Smooth muscle cell (in vitro differentiated cells): Measurements from ENCODE around the gene CD14. TPM values are rescaled to one million over a fixed set of nuclear protein-coding genes. Genes with fewer than 3 reads are reported as not detected.
"Not testable (repeated sequence)": the region's sequence is repeated elsewhere in the genome, so short reads cannot be mapped to it uniquely, and the experiment has no call there.

Experiments used
- DNase-seq: peaks from one replicate; lab custom pipeline; 2025; ENCODE audit not compliant: unreplicated experiment; lab: John Stamatoyannopoulos, UW
- H2AFZ ChIP-seq: fragments of 200-600 bp; sonication (generic); 2 replicates; pipeline ENCODE4 v1.6.0; 2016; ENCODE audit warnings: antibody characterized with exemption, low read depth, mild to moderate bottlenecking
- H3F3A ChIP-seq: fragments of 200-600 bp; sonication (generic); 2 replicates; pipeline ENCODE4 v1.6.0; 2017; ENCODE audit warnings: antibody characterized with exemption, low read depth
- H3K27ac ChIP-seq: fragments of 200-600 bp; sonication (generic); 2 replicates; pipeline ENCODE4 v1.5.1; 2016; ENCODE audit warnings: low read depth, mild to moderate bottlenecking
- H3K27me3 ChIP-seq: fragments of 200-600 bp; sonication (generic); 2 replicates; pipeline ENCODE4 v1.6.1; 2016; ENCODE audit warnings: low read depth, mild to moderate bottlenecking
- H3K36me3 ChIP-seq: fragments of 200-600 bp; sonication (generic); 2 replicates; pipeline ENCODE4 v1.5.1; 2016; ENCODE audit warnings: low read depth
- H3K4me1 ChIP-seq: fragments of 200-600 bp; sonication (generic); 2 replicates; pipeline ENCODE4 v1.5.1; 2016; ENCODE audit warnings: low read depth
- H3K4me2 ChIP-seq: fragments of 200-600 bp; sonication (generic); 2 replicates; pipeline ENCODE4 v1.6.0; 2016; ENCODE audit warnings: mild to moderate bottlenecking
- H3K4me3 ChIP-seq: fragments of 200-600 bp; sonication (generic); 2 replicates; pipeline ENCODE4 v1.5.1; 2016; ENCODE audit warnings: mild to moderate bottlenecking
- H3K79me2 ChIP-seq: fragments of 200-600 bp; sonication (generic); 2 replicates; pipeline ENCODE4 v1.6.0; 2016; ENCODE audit warnings: low read depth, mild to moderate bottlenecking
- H3K9ac ChIP-seq: fragments of 200-600 bp; sonication (generic); 2 replicates; pipeline ENCODE4 v1.6.0; 2016; ENCODE audit warnings: low read depth
- H3K9me3 ChIP-seq: fragments of 200-600 bp; sonication (generic); replicated peaks from 2 replicates; pipeline ENCODE4 v1.5.1; 2016; ENCODE audit warnings: low read depth
- H4K20me1 ChIP-seq: fragments of 200-600 bp; sonication (generic); 2 replicates; pipeline ENCODE4 v1.6.0; 2016; ENCODE audit warnings: low read depth
- CTCF ChIP-seq: fragments of 200-600 bp; sonication (generic); IDR thresholded peaks from 2 replicates; pipeline ENCODE4 v1.5.1; 2017; ENCODE audit warnings: borderline replicate concordance, mild to moderate bottlenecking, antibody characterized with exemption; ENCODE audit not compliant: insufficient read depth, poor library complexity, severe bottlenecking
- WGBS: methylation state at CpG from one replicate; pipeline ENCODE4 v1.1.7; 2016; ENCODE audit warnings: low lambda C conversion rate; 5-methylcytosine and 5-hydroxymethylcytosine counted together
- polyA plus RNA-seq: library from polyadenylated mRNA; unstranded; fragments of >200 nt; fragmentation: Nextera tagmentation; extraction: Ambion mirVana; gene quantifications from 2 replicates; pipeline ENCODE4 v1.2.1, GENCODE V29; 2016
- total RNA-seq: library from RNA; depleted of rRNA; stranded (reverse); fragments of >200 nt; gene quantifications from 2 replicates; pipeline ENCODE4 v1.2.3, GENCODE V29; 2014

Gene CD14
- total and polyA plus RNA-seq, 2 experiments from 2014 or later = 0.54 to 0.69 TPM

- H3F3A ChIP-seq = no peaks in the 10 kb centered on the region
- no peaks in the 10 kb centered on the region for H3K79me2 ChIP-seq
- H3K27me3 ChIP-seq = no peaks in the 10 kb centered on the region
- WGBS = 2% methylated on average over 29 of the region's 63 CpGs
- H3K4me1 ChIP-seq = peaks cover 4% of the 10 kb centered on the region
- H3K9me3 ChIP-seq = no peaks in the 10 kb centered on the region
- no peaks in the 10 kb centered on the region for H3K36me3 ChIP-seq
- peak within 1 kb of the TSS; percentile 96 for H2AFZ ChIP-seq
- peak within 1 kb of the TSS; percentile 43 for H3K27ac ChIP-seq
- TF ChIP-seq CTCF = peak; percentile 37
- peak; percentile 85 for DNase-seq
- no peaks in the 10 kb centered on the region for H4K20me1 ChIP-seq
- H3K9ac ChIP-seq = no peak within 1 kb of the TSS
- H3K4me2 ChIP-seq = peak within 1 kb of the TSS; percentile 96
- H3K4me3 ChIP-seq = peak within 1 kb of the TSS; percentile 76
Observed at GRCh38 chr5:140639148-140639981, 6.4 kb upstream of the CD14 start, which contains the start of gene TMCO6. TMCO6 (plus strand) TSS chr5:140639451; CDS start chr5:140639528, 77 bp downstream.

- WGBS = 67% methylated on average over 9 of the region's 9 CpGs
- not testable (repeated sequence) for H3K36me3 ChIP-seq, H3K4me1 ChIP-seq, H3K27me3 ChIP-seq, H4K20me1 ChIP-seq, H3K79me2 ChIP-seq, DNase-seq, H3K9ac ChIP-seq, H3K9me3 ChIP-seq, H3F3A ChIP-seq
- Histone ChIP-seq H2AFZ (peak overlapping the region; percentile 96), H3K4me2 (peak overlapping the region; percentile 96), H3K4me3 (peak overlapping the region; percentile 76), H3K27ac (peak overlapping the region; percentile 26)
Observed at GRCh38 chr5:140638898-140639147, 5.8 kb upstream of the CD14 start.

- H3K4me2 ChIP-seq = no peak overlapping the region
- H3K27me3 ChIP-seq = no peaks in the 10 kb centered on the region
- H3K79me2 ChIP-seq = no peaks in the 10 kb centered on the region
- TF ChIP-seq CTCF = no peak
- no peak overlapping the region for H3K27ac ChIP-seq
- H3F3A ChIP-seq = no peaks in the 10 kb centered on the region
- no peaks in the 10 kb centered on the region for H3K36me3 ChIP-seq
- no peak overlapping the region for H2AFZ ChIP-seq
- peaks cover 4% of the 10 kb centered on the region for H3K4me1 ChIP-seq
- no peaks in the 10 kb centered on the region for H3K9me3 ChIP-seq
- no peaks in the 10 kb centered on the region for H4K20me1 ChIP-seq
- no peak overlapping the region for H3K4me3 ChIP-seq
- WGBS = 88% methylated on average over 10 of the region's 10 CpGs
- DNase-seq = no peak
- no peak overlapping the region for H3K9ac ChIP-seq
Observed at GRCh38 chr5:140637371-140638100, 4.6 kb upstream of the CD14 start.

- H3K9ac ChIP-seq = no peak overlapping the region
- no peak overlapping the region for H3K27ac ChIP-seq
- no peak overlapping the region for H3K4me3 ChIP-seq
- no peaks in the 10 kb centered on the region for H3F3A ChIP-seq
- TF ChIP-seq CTCF = no peak
- H4K20me1 ChIP-seq = no peaks in the 10 kb centered on the region
- no peak for DNase-seq
- 91% methylated on average over 8 of the region's 8 CpGs for WGBS
- H3K9me3 ChIP-seq = no peaks in the 10 kb centered on the region
- no peaks in the 10 kb centered on the region for H3K27me3 ChIP-seq
- peaks cover 4% of the 10 kb centered on the region for H3K4me1 ChIP-seq
- no peaks in the 10 kb centered on the region for H3K79me2 ChIP-seq
- no peak overlapping the region for H3K4me2 ChIP-seq
- H3K36me3 ChIP-seq = no peaks in the 10 kb centered on the region
- H2AFZ ChIP-seq = no peak overlapping the region
Observed at GRCh38 chr5:140635291-140636257, 2.6 kb upstream of the CD14 start.
